Cardiac muscle cell (in vitro differentiated cells and primary cell): ENCODE measurements around the gene KRTCAP2. TPM values are rescaled to one million over a fixed set of nuclear protein-coding genes. Genes with fewer than 3 reads are reported as not detected.

Source experiments
- DNase-seq, 2 donors: peaks; one replicate each; pipeline versions ENCODE4 v3.0.0 to v3.0.0-alpha.2; 2010 to 2017; ENCODE audit warnings: low read depth in 1 of 2, low spot score in 1 of 2
- H3K27ac ChIP-seq: fragments of 200-600 bp; sonication (generic); 2 replicates; pipeline ENCODE4 v1.5.1; 2016
- H3K27me3 ChIP-seq: fragments of 200-600 bp; sonication (generic); 2 replicates; pipeline ENCODE4 v1.6.0; 2016; ENCODE audit warnings: control low read depth
- H3K36me3 ChIP-seq: fragments of 200-600 bp; sonication (generic); 2 replicates; pipeline ENCODE4 v1.5.1; 2016; ENCODE audit warnings: control low read depth
- H3K4me1 ChIP-seq: fragments of 200-600 bp; sonication (generic); 2 replicates; pipeline ENCODE4 v1.8.1; 2017; ENCODE audit warnings: low read depth, mild to moderate bottlenecking, mixed run types
- H3K4me3 ChIP-seq: fragments of 200-600 bp; sonication (generic); 2 replicates; pipeline ENCODE4 v1.5.1; 2016; ENCODE audit warnings: mild to moderate bottlenecking
- H3K9me3 ChIP-seq: fragments of 200-600 bp; sonication (generic); 2 replicates; pipeline ENCODE4 v1.5.1; 2017; ENCODE audit warnings: low read depth, mild to moderate bottlenecking, control low read depth
- CTCF ChIP-seq: IDR thresholded peaks from 2 replicates; pipeline ENCODE4 v1.5.1; 2012; ENCODE audit warnings: low read depth, mild to moderate bottlenecking, low read length
- polyA plus RNA-seq: library from polyadenylated mRNA; unstranded; fragments of >200 nt; fragmentation: Nextera tagmentation; extraction: Ambion mirVana; gene quantifications from 2 replicates; pipeline ENCODE4 v1.2.1, GENCODE V29; 2016
- total RNA-seq: library from RNA; depleted of rRNA; stranded (reverse); fragments of >200 nt; gene quantifications from 2 replicates; pipeline ENCODE4 v1.2.3, GENCODE V29; 2016

KRTCAP2 gene
- total and polyA plus RNA-seq, 2 experiments from 2014 or later: 122 to 428 TPM

GRCh38 chr1:155206891-155207805, 34.0 kb upstream of the KRTCAP2 start:
- Histone ChIP-seq H3K9me3 (no peaks in the 10 kb centered on the region), H3K4me3 (no peak overlapping the region), H3K4me1 (peaks cover 20% of the 10 kb centered on the region), H3K36me3 (no peaks in the 10 kb centered on the region), H3K27ac (peak overlapping the region; percentile 97), H3K27me3 (no peaks in the 10 kb centered on the region)
- DNase-seq: peak; percentile 79 to 84
- TF ChIP-seq CTCF: peak; percentile 85

GRCh38 chr1:155205969-155206593, 33.0 kb upstream of the KRTCAP2 start:
- Histone ChIP-seq H3K27me3 (no peaks in the 10 kb centered on the region), H3K27ac (no peak overlapping the region), H3K4me1 (peaks cover 20% of the 10 kb centered on the region), H3K4me3 (no peak overlapping the region), H3K9me3 (no peaks in the 10 kb centered on the region), H3K36me3 (peaks cover 4% of the 10 kb centered on the region)
- TF ChIP-seq CTCF: no peak
- no peak for DNase-seq

DNA sequence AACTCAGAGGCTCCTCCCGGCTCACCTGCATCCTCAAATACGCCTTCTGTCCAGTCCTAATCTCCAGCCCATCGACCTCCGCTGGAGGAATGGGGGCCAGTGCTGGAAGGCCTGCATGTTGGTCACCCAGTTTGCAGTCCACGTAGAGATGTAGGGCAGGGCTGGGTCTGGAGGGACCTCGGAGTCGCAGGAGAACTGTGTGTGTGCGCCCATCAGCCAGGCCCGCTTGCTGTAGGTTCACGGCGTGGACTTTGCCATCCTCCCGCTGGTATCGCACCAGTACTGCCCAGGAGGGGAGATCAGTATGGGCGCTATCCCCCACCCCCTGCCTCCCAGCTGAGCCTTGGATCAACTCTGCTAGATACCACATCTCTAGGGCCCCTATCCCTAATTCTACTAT, 31.9 kb upstream of the KRTCAP2 start:
- no peak overlapping the region for H3K27ac ChIP-seq
- DNase-seq: no peak
- no peak overlapping the region for H3K4me3 ChIP-seq
- H3K4me1 ChIP-seq: peaks cover 20% of the 10 kb centered on the region
- no peaks in the 10 kb centered on the region for H3K9me3 ChIP-seq
- peaks cover 4% of the 10 kb centered on the region for H3K36me3 ChIP-seq
- no peaks in the 10 kb centered on the region for H3K27me3 ChIP-seq
- TF ChIP-seq CTCF: no peak

GRCh38 chr1:155202731-155203515, 29.8 kb upstream of the KRTCAP2 start:
- no peak overlapping the region for H3K27ac ChIP-seq
- H3K36me3 ChIP-seq: peaks cover 4% of the 10 kb centered on the region
- H3K9me3 ChIP-seq: no peaks in the 10 kb centered on the region
- H3K4me3 ChIP-seq: no peak overlapping the region
- H3K4me1 ChIP-seq: peaks cover 11% of the 10 kb centered on the region
- TF ChIP-seq CTCF: no peak
- no peak for DNase-seq
- H3K27me3 ChIP-seq: no peaks in the 10 kb centered on the region

DNA sequence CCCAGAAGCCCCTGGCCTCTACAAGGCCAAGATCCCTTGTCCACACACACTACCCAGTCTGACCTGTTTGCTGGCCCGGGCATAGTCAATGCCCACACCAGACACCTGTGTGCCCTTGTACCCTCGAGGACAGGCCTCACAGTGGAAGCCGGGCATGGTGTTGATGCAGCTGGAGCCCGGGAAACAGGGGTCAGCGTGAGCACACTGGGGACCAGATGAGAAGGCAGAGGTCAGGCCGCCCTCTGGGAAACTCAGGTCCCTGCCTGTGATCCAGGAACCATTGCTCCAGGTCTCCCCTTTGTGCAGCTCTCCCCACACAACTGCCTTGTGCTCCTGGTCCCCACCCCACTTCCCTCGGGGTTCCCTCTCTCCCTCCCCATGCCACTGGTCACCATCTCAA, 29.1 kb upstream of the KRTCAP2 start:
- Histone ChIP-seq H3K4me1 (peaks cover 4% of the 10 kb centered on the region), H3K9me3 (no peaks in the 10 kb centered on the region), H3K4me3 (no peak overlapping the region), H3K36me3 (peaks cover 4% of the 10 kb centered on the region), H3K27me3 (no peaks in the 10 kb centered on the region), H3K27ac (no peak overlapping the region)
- TF ChIP-seq CTCF: no peak
- no peak for DNase-seq
